ENCODE data around the gene RAVER1. TPM values are rescaled to one million over a fixed set of nuclear protein-coding genes. Genes with fewer than 3 reads are reported as not detected.

The RAVER1 gene
- total and polyA plus RNA-seq, 9 of the 15 experiments (the other 6 are each of a cell fraction or from before 2014, with no cell fraction given), result 0.06 to 113 (median 7.0) TPM

GRCh38 chr19:10334588-10335351, 1.4 kb upstream of the RAVER1 start (continued):
- TF ChIP-seq PTRF (tag; IDR thresholded peaks at IDR 0.05) (no peak), SLC30A9 (CRISPR knock-in tag; IDR thresholded peaks at IDR 0.05) (no peak), ZNF175 (CRISPR knock-in tag; IDR thresholded peaks at IDR 0.05; ENCODE audit: low read depth) (no peak), NFIX (CRISPR knock-in tag; IDR thresholded peaks at IDR 0.05; ENCODE audit: low read depth) (no peak), PTBP1 (IDR thresholded peaks at IDR 0.05; ENCODE audit: low read depth, low read length) (no peak), ZNF778 (CRISPR knock-in tag; IDR thresholded peaks at IDR 0.05) (no peak), NONO (IDR thresholded peaks at IDR 0.05; ENCODE audit: low read depth in 2 of 2, low read length in 1 of 2) (peak in 1 of 2 experiments; percentile 4; a peak in 1 of 4 replicates), ZNF79 (CRISPR knock-in tag; IDR thresholded peaks at IDR 0.05; ENCODE audit: low read depth) (no peak), ZNF324 (CRISPR knock-in tag; IDR thresholded peaks at IDR 0.05) (no peak), NBN (IDR thresholded peaks at IDR 0.05; ENCODE audit: low read depth) (0 out of 2 replicates have a peak, but pooled peaks have one; percentile 50), TCF3 (CRISPR knock-in tag; IDR thresholded peaks at IDR 0.05) (no peak), YBX1 (IDR thresholded peaks at IDR 0.05) (no peak), DIDO1 (tag; IDR thresholded peaks at IDR 0.05; ENCODE audit: low read depth) (no peak), TAF9B (IDR thresholded peaks at IDR 0.05; ENCODE audit: partially characterized antibody) (no peak), TFAM (CRISPR knock-in tag; conservative IDR thresholded peaks at IDR 0.05) (no peak), MAFK (IDR thresholded peaks at IDR 0.05; ENCODE audit: low read length) (no peak), RAD21 (CRISPR knock-in tag; conservative IDR thresholded peaks at IDR 0.05 in 1 of 2, IDR thresholded peaks at IDR 0.05 in 1 of 2) (peak in 1 of 2 experiments; percentile 20; a peak in 1 of 4 replicates), ZNF696 (CRISPR knock-in tag; conservative IDR thresholded peaks at IDR 0.05) (no peak), ZNF277 (CRISPR knock-in tag; IDR thresholded peaks at IDR 0.05; ENCODE audit: borderline replicate concordance) (no peak), CBX1 (IDR thresholded peaks at IDR 0.05; ENCODE audit: low read depth) (no peak), RBBP5 (IDR thresholded peaks at IDR 0.05; ENCODE audit: borderline replicate concordance, insufficient read depth, low read length, poor library complexity, severe bottlenecking) (no peak), ZNF561 (CRISPR knock-in tag; conservative IDR thresholded peaks at IDR 0.05) (no peak), KDM4B (IDR thresholded peaks at IDR 0.05; ENCODE audit: borderline replicate concordance in 2 of 2, low read depth in 1 of 2) (no peak), ZBTB9 (CRISPR knock-in tag; IDR thresholded peaks at IDR 0.05) (peak; percentile 98), GTF2B (IDR thresholded peaks at IDR 0.05; ENCODE audit: extremely low read depth, insufficient read length) (no peak), MAFG (tag; conservative IDR thresholded peaks at IDR 0.05) (no peak)

Measured in K562 (cell line).